GM21619 (cell line): ENCODE results near the gene IMMP2L.
"Not testable (repeated sequence)": the region's sequence is repeated elsewhere in the genome, so short reads cannot be mapped to it uniquely, and the experiment has no call there.

Experiments used
- ATAC-seq: cut with Tn5 transposase; IDR thresholded peaks from one replicate; pipeline ENCODE4 v1.9.1; 2021; ENCODE audit not compliant: unreplicated experiment

The IMMP2L gene

GRCh38 chr7:110681941-110682340 is 880.4 kb downstream of the IMMP2L start:
- ATAC-seq: no peak

GRCh38 chr7:110677405-110677804 is 884.9 kb downstream of the IMMP2L start:
- no peak for ATAC-seq

- no peak for ATAC-seq
Observed at GRCh38 chr7:110676785-110677184, 885.5 kb downstream of the IMMP2L start.

DNA sequence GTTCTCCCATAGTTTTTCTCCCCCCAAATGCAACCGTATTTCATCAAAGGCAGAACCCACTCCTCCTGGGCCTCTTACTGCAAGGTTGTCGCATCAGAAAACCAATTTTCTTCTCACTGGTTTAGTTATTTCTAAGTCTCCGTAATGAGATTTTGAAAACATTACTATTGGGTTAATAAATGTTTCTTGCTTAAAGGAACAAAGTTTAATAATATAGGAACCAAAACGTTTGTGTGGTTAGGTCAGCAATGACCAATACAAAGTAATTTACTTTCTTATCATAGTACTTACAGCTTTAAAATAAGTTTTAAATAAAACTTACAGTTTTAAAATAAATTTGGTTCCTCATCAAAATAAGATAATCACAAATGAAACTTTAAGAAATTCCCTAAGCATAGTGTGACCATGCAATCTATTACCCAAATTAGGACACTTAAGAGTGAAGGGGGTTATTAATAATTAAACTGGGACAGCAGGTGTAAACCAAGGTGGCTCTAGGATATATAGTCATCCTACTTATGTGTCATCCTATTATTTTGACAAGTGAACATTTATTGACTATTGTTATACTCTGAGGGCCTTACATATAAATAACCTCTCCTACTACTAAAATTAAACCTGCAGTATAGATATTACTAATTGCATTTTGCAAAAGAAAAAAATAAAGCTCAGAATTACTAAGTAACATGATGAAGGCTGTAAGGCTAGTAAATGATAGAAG is 886.7 kb downstream of the IMMP2L start:
- ATAC-seq: peak; percentile 75

DNA sequence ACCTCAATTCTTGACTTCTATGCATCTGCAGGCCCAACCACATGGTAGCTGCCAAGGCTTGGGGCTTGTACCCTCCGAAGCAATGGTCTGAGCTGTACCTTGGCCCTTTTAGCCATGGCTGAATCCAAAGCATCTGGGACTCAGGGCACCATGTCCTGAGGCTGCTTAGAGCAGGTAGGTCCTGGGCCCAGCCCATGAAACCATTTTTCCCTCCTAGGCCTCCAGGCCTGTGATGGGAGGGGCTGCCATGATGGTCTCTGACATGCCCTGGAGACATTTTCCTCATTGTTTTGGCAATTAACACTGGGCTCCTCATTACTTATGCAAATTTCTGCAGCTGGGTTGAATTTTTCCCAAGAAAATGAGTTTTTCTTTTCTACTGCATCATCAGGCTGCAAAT is 889.1 kb downstream of the IMMP2L start:
- ATAC-seq: no peak

DNA sequence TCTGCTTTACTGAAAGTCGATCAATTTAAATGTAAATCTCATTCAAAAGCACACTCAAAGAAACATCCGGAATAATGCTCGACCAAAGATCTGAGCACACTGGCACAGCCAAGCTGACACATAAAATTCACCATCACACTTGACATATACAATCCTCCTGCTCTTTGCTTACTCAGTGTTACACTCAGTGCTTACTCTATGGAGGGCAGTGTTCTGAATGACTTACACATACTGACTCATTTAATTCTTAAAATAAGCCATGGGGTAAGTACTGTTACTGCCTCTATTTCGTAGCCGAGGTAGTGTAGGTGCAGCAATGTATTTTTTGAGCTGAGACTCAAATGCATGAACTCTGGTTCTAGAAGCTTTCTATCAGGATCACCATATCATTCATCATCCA is 892.9 kb downstream of the IMMP2L start:
- no peak for ATAC-seq

- no peak for ATAC-seq
Observed at GRCh38 chr7:110664803-110665202, 897.5 kb downstream of the IMMP2L start.

DNA sequence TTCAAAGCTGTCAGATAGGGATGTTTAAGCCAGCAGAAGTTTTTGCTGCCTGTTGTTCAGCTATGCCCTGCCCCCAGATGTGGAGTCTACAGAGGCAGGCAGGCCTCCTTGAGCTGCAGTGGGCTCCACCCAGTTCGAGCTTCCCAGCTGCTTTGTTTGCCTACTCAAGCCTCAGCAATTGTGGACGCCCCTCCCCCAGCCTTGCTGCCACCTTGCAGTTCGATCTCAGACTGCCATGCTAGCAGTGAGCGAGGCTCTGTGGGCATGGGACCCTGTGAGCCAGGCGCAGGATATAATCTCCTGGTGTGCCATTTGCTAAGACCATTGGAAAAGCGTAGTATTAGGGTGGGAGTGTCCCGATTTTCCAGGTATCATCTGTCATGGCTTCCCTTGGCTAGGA is 901.7 kb downstream of the IMMP2L start:
- ATAC-seq: not testable (repeated sequence)

GRCh38 chr7:110650328-110650727 is 912.0 kb downstream of the IMMP2L start:
- no peak for ATAC-seq

DNA sequence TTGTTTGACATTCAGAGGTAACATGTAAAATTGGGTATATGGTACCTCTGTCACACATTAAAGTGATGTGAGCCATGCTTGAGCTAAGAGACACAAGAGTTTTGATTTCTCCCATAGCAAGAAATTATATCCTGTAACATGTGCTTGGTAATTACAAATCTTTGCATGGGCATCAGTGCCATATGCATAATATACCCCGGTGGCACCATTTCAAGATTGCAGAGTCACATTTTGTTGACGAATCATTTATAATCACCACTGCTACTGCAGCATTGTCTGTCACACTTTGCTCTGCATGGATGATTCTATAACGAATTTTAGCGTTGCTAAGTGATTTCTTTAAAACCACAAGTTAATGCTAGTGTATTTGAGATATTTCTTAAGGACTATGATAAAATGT is 915.0 kb downstream of the IMMP2L start:
- no peak for ATAC-seq

GRCh38 chr7:110646804-110647203 is 915.5 kb downstream of the IMMP2L start:
- no peak for ATAC-seq

- ATAC-seq: no peak
Observed at GRCh38 chr7:110645616-110646015, 916.7 kb downstream of the IMMP2L start.

DNA sequence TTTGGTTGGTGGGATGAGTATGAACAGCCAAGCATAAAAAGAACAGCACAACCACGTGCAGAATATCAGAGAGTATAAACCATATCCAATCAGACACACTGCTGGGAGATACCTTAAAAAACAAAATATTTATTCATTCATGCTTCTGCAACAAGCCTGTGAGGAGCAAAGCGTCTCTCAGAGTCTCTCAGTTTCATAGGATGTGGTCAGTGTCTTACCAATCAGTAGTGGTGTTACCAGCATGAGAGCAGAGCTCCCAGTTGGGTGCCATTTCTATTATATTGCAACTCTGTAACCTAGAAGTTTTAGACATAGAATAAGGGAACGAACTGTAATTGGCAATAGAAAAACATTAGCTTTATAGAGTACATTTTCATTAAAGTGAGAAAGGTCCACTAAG is 917.2 kb downstream of the IMMP2L start:
- peak; percentile 76 for ATAC-seq

DNA sequence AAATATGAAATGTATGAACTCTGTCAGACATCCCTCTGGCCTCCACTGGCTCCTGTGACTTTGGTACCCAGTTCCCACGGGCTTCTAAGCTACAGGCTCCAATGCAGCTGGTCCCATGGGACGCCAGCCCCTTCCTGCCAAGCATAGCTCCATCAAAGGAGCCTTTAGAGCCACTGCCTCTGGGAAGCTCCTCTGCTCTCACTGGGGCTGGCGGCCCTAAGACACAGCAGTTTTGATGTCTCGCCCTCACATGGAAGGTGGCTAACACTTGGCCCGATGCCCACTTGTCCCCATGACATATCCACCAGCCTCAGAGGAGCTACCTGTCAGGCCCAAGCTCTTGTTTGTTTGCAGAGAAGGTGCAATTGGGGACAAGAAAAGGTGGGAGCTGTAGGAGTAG is 925.0 kb downstream of the IMMP2L start:
- no peak for ATAC-seq

GRCh38 chr7:110633313-110633712 is 929.0 kb downstream of the IMMP2L start:
- ATAC-seq: no peak

DNA sequence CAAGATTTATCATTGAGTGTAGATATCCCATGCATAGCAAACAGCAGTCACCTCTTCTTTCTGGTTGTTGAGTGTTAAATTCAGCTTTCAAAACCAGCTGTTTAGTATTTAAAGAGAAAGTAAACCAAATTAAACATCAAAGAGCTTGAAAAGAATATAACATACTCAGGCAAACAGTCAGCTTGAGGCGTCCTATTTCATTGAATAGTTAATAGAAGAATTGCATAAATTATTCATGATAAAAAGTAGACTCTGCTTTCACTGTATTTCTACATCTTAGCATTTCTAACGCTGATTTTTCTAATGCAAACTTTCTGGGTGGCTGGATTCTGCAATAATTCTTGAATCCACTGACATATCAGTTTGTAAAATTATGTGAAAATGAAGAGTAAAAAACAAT is 935.9 kb downstream of the IMMP2L start:
- ATAC-seq: no peak

DNA sequence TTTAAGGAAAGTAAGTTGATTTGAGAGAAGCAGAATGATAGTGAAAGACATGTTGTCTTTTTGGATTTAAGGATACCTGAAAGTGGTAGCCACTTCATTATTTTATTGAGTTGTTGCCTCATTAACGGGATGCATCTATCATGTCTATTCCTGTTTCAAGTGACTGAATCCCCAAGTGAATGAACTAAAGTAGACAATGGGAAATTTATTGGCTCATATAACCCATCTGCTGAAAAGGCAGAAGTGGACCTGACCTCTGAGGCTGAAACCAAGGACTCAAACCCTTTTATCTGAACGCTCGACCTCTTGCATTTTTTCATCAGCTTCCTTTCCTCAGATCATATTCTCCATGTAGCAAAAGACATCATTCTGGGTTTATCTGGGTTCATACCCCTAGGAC is 937.0 kb downstream of the IMMP2L start:
- ATAC-seq: no peak

DNA sequence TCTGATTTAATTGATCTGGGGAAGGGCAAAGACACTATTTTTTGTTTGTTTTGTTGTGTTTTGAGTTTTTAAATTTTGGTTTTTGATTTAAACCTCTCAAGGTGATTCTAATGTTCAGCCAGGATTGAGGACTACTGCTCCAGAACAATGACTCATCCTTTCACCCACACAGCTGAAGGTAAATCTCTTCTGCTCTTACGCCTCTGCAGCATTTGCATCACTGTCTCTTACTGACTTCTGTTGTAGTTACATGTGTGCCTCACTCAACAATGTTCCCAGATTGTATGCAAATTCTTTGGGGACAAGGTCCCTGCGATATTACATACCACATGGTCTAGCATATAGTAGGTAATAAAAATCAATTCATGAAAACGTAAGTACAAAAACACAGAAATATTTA is 938.9 kb downstream of the IMMP2L start:
- no peak for ATAC-seq

- ATAC-seq: no peak
Observed at GRCh38 chr7:110621289-110621688, 941.0 kb downstream of the IMMP2L start.

GRCh38 chr7:110620110-110620735 is 942.1 kb downstream of the IMMP2L start:
- no peak for ATAC-seq
